Activated CD8-positive, alpha-beta memory T cell treated with anti-CD3 and anti-CD28 coated beads, Interleukin-2, amount 50 U/mL, for 24 hours (primary cell): ENCODE measurements around the gene FBLN2.
A peak's percentile ranks its signal among the peaks of the same experiment; 100 is the strongest.

ENCODE experiments used
- DNase-seq: peaks from one replicate; pipeline ENCODE4 v3.0.0-alpha.2; 2020; ENCODE audit errors: extremely low read depth

The FBLN2 gene

GRCh38 chr3:13532085-13532484 lies 16.8 kb upstream of the FBLN2 start:
- no peak for DNase-seq

GRCh38 chr3:13532631-13533030 lies 16.3 kb upstream of the FBLN2 start:
- DNase-seq, result no peak

GRCh38 chr3:13533885-13534301 lies 15.0 kb upstream of the FBLN2 start:
- no peak for DNase-seq

GRCh38 chr3:13535526-13535875 lies 13.4 kb upstream of the FBLN2 start:
- no peak for DNase-seq

GRCh38 chr3:13535905-13536304 lies 13.0 kb upstream of the FBLN2 start:
- no peak for DNase-seq

- no peak for DNase-seq
Measured at GRCh38 chr3:13536432-13536831, 12.5 kb upstream of the FBLN2 start.

- no peak for DNase-seq
Measured at GRCh38 chr3:13536832-13537231, 12.1 kb upstream of the FBLN2 start.

GRCh38 chr3:13537244-13537908 lies 11.5 kb upstream of the FBLN2 start:
- no peak for DNase-seq

- no peak for DNase-seq
Measured at GRCh38 chr3:13537909-13538296, 11.0 kb upstream of the FBLN2 start.

GRCh38 chr3:13538520-13539291 lies 10.2 kb upstream of the FBLN2 start:
- DNase-seq, result no peak

GRCh38 chr3:13539292-13539638 lies 9.7 kb upstream of the FBLN2 start:
- no peak for DNase-seq

- no peak for DNase-seq
Measured at GRCh38 chr3:13539671-13540070, 9.3 kb upstream of the FBLN2 start.

- DNase-seq, result no peak
Measured at GRCh38 chr3:13540297-13540995, 8.5 kb upstream of the FBLN2 start.

GRCh38 chr3:13541691-13542090 lies 7.2 kb upstream of the FBLN2 start:
- no peak for DNase-seq

GRCh38 chr3:13542142-13542541 lies 6.8 kb upstream of the FBLN2 start:
- DNase-seq, result no peak

GRCh38 chr3:13543253-13543652 lies 5.7 kb upstream of the FBLN2 start:
- no peak for DNase-seq

- DNase-seq, result peak; percentile 20
Measured at GRCh38 chr3:13544293-13544831, 4.6 kb upstream of the FBLN2 start.

- no peak for DNase-seq
Measured at GRCh38 chr3:13544951-13545651, 3.8 kb upstream of the FBLN2 start.

GRCh38 chr3:13545952-13546454 lies 2.9 kb upstream of the FBLN2 start:
- no peak for DNase-seq

GRCh38 chr3:13546667-13547171 lies 2.2 kb upstream of the FBLN2 start:
- DNase-seq, result no peak

- DNase-seq, result no peak
Measured at GRCh38 chr3:13547591-13548371, 1.1 kb upstream of the FBLN2 start.
